HG02763 (cell line): ENCODE data around the gene DNAJB11.

ENCODE experiments used
- ATAC-seq: cut with Tn5 transposase; IDR thresholded peaks from one replicate; pipeline ENCODE4 v1.9.1; 2021; ENCODE audit warnings: mild to moderate bottlenecking, moderate library complexity; ENCODE audit not compliant: unreplicated experiment

Gene DNAJB11

DNA sequence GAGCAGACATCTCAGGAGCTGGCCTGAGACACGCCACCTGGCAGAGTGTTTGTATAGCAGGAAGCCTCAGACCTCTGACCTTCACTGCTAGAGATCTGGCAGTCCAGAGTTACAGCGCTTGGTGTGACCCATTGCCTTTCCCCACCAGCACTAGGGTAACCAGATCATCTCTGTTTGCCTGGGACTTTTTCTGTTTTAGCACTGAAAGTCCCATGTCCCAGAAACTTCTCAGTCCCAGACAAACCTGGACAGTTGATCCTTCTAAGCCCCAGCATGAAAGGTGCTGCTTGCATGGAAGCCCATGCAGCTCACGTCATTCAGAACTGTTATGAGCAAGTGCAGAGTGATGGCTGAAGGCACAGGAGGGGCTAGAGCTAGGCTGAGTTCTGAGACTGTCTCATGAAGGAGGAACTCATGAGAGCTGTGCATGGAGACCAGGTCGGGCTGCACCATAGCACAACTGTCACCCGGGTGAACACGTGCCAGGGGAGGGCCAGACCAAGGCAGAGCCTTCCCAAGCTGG lies 24.1 kb downstream of the DNAJB11 start:
- no peak for ATAC-seq

DNA sequence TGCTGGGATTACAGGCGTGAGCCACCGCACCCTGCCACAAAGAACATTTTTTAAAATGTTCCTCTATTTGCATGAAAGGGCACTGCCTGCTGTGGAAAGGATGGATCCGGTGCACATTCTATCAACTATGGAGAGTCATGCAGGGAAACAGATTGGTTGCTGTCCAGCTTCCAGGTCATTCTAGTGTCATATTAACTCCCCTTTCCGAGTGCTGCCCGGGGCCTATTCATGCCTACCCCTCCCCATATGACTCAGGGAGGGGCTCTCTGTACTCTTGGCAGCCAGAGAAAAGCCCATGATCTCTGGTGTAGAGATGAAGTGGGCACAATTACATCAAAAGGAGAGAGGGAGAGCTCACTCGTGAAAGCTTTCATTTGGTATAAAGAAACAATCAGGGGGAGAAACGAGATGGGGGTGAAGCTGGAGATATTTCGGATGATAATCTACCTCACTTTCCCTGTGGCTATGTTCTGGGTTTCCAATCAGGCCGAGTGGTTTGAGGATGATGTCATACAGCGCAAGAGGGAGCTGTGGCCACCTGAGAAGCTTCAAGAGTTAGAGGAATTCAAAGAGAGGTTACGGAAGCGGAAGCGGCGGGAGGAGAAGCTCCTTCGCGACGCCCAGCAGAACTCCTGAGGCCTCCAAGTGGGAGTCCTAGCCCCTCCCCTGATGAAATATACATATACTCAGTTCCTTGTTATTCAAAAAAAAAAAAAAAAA lies 26.2 kb downstream of the DNAJB11 start:
- ATAC-seq = no peak

DNA sequence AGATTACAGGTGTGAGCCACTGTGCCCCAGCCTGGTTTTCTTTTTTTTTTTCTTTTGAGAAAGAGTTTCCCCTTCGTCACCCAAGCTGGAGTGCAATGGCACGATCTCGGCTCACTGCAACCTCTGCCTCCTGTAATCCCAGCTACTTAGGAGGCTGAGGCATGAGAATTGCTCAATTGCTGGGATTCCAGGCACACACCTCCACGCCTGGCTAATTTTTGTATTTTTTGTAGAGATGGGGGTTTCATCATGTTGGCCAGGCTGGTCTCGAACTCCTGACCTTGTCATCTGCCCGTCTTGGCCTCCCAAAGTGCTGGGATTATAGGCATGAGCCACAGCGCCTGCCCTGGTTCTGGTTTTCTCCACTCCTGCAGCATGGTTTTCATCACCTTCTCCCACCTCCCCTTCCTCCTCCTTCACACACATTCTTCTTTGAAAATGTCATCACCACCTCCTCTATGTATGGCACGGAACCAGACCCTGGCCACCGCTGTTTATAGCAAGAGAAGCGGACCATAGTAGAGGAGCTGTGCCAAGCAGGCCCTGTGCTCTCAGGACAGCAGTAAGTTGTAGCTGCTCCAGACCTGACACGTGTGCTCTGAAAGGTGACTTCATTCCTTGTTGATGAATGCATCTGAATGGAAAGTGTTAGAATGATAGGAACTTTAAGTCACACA lies 27.7 kb downstream of the DNAJB11 start:
- ATAC-seq = no peak

DNA sequence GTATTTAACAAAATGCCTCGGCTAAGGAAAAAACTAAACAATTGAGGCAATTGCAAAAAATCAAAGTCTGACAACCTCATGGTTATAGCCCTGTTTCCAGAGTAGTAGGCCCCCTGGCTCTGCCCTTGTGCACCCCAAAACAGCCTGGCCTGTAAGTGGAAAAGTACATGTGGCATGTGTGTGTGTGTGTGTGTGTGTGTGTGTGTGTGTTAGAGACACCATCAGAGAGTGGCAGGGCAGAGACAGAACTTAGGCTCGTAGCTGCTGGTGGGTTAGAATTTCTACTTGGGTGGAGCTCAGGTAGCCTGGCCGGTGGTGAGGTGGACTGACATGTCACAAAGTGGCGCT lies 28.2 kb downstream of the DNAJB11 start:
- ATAC-seq = no peak

DNA sequence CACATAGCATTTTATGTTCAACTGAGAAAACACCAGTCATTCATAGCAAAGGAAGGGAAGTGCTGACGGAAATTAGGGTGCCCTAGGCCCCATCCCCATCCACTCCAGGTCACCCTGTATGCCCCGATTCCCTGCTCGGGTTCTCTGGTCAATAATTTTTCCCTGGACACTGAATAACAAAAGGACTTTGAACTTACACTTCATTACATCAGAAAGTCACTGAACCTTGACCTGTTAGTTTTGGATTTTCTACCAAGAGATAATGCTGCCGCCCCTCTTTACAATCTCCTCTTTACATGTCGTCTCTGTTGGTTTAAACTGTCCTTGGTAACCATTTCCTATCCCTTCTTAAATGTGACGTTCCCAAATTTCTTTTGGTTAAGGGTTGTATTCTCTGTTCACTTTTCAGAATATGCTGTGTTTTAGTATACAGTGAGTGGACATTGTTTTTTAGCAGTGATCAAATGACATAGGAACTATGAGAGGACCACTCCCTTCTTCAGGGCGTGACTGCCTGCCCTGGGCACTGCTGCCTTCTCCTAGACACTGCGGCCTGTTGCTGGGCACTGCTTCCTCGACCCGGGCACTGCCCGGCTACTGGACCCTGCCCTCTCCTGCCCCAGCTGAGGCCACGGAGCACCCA lies 28.7 kb downstream of the DNAJB11 start:
- no peak for ATAC-seq

DNA sequence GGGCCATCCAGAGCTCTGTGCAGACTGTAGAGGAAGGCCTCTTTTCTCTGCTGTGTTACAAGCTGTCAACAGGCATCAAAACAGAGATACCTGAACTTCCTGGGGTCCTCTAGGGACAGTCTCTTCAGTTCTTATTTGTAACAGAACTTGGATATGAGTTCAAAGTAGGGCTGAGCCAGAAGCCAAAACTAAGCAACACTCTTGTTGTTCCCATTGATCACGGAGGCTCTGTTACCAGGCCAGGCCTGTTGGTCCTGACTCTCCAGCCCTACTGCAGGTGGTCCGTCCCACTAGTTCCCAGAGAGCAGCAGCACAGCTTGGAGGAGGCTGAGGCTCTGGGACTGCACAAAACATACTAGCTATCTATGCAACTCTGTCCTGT lies 29.3 kb downstream of the DNAJB11 start:
- no peak for ATAC-seq

DNA sequence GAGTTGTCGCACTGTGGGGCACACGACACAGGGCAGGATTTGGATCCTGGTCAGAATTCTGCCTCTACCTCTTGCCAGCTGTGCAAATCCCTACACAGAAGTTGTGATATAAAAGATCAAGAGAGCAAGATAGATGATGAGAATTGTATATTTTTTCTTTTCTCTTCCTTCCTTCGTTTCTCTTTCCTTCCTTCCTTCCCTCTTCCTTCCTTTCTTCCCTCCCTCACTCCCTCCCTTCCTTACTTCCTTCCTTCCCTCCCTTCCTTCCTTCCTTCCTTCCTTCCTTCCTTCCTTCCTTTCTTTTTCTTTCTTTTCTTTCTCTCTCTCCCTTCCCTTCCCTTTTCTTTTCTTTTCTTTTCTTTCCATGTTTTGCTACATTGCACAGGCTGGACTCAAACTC lies 30.4 kb downstream of the DNAJB11 start:
- no peak for ATAC-seq

DNA sequence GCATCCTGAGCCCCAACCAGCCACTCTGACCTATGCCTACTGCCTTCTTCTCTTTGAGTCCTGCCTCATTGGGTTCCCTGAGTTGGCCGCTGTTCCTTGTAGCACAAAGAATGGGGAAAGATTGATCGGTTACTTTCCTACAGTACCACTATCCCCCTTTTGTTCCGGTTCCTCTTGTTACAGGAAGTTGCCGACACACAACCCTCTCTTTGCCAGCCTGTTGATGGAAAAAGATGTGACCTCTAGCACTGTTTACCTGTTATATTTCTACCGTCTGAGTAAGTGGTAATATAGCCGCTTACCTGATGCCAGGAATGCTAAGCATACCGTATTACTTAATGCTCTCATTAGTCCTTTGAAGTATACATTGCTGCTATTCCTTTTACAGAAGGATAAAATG lies 32.6 kb downstream of the DNAJB11 start:
- no peak for ATAC-seq

DNA sequence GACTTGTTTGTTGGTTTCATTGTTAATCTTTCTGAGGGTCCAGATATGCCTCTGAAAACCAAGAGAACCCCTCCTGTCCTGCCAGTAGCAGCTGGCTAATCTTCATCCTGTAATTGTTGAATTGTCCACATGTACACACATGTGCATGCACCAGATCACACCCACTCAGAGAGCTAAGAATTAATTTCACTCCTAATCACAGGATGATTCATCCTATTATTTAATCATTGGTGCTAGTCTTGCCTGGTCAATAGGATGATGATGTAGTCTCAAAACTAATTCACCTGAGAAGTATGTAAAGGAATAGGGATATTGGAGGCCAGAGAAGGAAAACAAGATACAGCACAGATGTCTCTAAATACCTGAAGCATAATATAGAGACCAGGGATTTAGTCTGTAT lies 34.6 kb downstream of the DNAJB11 start:
- no peak for ATAC-seq

DNA sequence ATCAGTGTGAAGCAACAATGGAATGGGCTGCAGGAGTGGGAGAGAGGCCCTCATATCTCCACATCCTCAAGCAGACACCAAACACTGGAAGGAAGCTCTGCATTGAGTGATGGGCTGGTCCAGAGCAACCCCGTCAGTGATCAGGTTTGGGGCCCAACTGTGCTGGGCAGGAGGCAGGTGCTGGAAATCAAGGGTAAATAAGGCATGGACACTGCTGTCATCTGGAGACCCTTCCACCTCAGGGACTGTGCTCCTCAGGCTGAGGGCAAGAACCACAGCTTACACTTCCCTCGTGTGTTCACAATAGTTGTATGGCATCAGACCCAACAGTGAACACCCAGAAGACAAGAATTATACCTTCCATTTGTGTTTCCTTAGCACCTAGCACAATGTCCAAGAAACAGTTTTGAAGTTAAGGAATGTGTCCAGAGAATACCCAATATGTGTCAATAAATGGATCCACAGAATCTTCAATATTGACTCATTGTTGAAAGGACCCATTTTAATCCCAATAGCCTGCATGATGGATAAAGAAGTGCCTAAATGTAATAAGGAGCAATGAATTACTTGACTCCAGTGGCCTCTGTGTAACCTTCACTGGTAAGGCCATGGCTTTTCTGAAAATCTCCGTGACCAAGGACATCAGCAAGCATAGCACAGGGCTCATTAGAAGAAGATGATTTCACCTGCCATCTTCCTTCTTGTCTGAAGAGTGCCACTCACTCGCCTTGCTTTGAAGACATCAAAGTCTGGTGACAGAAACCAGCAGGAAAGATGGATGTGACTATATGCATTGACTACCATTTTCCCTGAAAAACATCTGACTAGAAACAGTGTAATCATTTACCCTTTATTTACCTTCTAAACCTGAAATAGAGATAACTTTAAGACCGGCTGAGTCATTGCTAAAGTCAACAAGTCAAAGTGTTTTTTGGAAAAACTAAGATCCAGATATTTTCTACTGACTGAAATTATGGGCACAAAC lies 35.3 kb downstream of the DNAJB11 start:
- no peak for ATAC-seq

DNA sequence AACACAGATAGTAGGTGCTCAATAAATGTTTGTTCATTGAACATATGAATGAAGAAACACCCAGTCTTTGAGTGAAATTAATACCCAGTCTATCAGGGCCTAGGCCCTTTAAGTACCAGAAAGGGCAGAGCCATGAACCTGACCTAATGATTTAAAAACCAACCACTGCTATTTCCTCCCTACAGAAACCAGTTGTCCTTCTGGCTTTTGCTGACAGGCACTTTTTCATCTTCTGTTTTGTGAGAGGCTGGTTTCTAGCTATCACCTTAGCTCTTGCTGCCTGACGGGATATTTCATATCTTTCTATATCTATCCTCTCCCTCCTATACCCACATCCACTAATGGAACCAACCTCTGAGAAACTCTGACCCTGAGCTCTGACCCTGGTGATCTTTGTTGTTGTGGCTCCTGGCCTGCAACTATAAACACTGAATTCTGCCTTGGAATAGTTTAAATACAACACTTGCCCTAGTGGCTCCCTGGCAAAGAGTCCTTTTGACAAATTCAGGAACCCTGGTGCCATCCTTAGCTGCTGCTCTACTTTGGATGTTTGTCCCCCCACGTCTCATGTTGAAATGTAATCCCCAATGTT lies 38.2 kb downstream of the DNAJB11 start:
- no peak for ATAC-seq

DNA sequence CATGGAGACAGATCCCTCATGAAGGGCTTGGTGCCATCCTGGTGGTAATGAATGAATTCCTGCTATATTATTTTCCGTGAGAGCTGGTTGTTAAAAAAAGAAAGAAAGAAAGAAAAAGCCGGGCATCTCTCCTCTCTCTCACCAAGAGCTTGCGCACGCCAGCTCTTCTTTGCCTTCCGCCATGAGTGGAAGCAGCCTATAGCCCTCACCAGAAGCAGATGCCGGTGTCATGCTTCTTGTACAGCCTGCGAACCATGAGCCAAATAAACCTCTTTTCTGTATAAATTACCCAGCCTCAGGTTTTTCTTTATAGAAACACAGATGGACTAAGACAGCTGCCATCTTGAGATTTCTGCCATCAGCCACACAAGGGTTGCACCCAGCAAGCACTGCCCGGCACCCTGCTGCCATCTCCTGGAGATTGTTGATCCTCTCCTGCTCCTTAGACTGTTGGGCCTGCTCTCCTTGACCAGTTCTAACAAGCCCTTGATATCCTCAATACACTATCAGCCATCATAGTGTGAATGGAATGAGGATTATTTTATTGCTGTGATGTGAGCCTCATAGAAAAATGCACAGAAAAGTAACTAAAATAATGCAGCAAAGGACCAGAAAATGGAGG lies 38.8 kb downstream of the DNAJB11 start:
- ATAC-seq = no peak

DNA sequence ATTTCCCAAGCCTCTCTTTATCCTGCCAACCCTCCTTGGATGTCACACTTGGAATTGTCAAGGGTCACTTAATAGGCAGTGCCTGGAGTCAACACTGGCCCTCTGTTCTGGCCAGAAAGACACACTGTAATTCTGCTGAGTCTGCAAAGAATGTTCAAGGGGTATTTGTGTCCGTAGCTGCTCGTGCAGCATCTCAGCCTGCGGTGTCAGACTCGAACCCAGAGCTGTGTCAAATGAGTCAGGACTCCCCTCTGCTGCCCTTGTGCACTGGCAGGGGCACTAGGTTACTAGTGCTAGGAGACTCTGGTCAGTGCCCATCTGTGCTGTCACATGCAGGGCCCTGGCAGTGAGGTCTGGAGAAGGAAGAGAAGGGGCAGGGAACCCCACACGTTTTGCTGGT lies 41.5 kb downstream of the DNAJB11 start:
- no peak for ATAC-seq

DNA sequence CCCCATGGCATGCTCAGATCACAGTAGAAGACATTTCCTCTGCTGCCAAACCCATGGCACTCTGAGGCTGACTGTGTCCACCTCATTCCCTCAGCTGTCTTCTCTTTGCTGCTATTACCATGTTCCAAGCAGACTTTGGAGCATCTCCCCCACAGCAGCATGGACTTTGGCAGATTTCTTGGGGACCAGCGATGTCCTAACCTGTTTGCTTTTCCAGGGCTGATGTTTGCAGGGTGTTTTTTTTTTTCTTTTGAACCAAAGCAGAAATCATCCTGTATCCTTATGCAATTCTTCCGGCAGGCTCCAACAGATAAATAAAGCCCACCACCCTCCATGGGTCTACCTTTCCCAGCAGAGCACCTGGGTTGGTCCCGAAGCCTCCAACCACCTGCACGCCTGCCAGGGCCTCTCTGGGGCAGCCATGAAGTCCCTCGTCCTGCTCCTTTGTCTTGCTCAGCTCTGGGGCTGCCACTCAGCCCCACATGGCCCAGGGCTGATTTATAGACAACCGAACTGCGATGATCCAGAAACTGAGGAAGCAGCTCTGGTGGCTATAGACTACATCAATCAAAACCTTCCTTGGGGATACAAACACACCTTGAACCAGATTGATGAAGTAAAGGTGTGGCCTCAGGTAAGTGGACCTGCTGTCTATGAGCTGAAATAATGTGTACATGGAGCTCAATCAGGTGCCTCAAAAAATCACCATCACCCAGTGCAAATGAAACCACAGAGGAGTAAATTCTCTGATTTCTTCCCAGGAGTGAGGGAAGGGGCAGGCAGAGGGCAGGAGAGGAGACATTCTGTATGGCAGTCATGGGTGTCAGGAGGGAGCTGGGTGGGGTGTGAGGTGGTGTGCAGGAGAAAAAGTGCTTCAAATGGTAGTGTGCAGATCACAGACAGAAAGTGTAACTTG lies 42.5 kb downstream of the DNAJB11 start, which contains the start of gene AHSG:
AHSG (plus strand) TSS at position 340 of the 916 bp plus-strand sequence; CDS start at position 422, 82 bp downstream.
- ATAC-seq = no peak

DNA sequence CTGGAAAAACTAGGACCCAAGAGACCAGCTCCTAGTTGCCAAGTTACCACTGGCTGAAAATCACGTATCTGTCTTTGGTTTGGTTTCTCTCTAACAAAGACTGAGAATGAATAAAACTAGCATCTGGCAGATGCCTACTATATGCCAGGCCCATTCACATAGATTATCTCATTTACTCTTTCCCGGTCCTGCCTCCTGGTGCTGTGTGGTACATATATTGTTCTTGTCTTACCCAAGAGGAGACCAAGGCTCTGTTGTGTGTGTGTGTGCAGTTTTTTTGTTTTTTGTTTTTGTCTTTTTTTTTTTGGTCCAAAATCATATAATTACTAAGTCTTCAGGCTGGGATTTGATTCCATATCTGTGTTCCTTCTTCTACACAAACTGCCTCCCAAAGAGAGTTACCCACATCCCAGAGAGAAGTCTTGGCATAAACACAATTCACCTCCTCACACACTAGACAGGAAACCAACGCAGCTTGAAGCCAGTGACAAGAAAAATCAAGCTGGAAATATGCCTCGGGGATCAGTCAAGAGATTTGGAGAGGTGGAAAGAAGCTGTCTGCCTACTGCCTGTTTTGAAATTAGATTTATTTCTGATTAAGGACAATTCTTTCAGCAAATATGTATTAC lies 43.2 kb downstream of the DNAJB11 start:
- ATAC-seq = no peak

DNA sequence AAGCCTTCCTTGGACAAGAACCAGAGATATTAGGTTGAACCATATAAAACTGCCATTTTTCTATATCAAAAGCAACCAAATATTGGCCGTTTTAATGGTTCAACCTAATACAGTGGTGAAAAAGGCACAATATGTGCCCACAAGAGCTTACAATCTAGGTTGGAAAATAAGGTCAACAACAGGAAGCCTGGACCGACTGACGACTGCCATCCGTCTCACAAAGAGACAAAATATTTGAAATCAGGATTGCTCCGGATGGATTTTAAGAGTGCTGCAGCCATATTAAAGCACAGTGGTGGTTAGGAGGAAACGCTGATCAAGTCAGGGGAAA lies 43.7 kb downstream of the DNAJB11 start:
- no peak for ATAC-seq

DNA sequence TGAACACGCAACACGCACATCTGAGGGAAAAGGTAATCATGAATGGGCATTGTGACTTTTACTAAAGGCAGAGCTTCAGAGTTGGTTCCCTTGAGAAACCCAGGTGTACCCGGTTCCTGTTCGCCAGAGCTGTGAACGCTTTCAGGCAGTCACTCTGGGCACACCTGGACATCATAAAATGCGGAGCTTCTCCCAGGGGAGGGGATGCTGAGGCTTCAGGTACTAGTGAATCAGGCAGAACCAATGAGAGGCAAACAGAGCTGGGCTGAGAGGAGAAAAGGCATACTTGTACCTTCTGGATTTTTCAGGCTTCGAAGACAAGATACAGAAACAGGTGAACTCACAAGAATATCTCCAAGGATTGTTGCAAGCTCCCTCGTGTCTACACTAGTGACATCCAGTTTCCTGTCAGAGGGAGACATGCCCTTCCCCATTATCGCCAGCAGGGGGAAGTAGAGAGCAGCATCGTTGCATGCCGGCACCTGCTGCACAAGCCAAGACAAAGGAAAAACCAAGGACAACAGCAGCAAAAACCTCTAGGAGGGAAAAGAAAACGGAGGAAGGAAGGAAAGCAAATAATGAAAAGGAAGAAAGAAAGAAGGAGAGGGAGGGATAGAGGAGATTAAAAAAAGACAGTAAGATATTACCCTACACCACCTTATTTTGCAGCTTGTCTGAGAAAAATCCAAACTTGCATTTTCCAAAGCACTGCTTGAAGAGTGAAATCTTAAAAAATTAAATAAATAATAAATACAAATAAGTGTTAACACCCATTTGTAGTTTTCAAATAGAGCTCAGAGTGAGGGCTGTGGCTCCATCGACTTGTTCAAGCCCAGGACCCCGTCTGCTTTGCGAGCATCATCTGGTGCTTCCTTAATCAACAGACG lies 44.3 kb downstream of the DNAJB11 start:
- ATAC-seq = peak; percentile 53

DNA sequence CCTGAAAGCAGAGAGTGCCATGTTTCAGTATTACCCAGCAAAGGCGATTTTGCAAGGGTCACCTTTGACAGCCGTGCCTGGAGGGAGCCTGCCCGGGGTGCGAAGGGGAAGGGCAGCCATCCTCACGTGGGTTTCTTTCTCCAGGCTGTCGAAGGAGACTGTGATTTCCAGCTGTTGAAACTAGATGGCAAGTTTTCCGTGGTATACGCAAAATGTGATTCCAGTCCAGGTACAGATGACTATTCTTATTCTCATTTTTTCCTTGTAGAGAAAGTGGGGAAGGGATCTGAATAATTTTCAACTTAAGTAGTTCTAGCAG lies 45.7 kb downstream of the DNAJB11 start:
- no peak for ATAC-seq
